NCI-H2107 (cell line): ENCODE data around the gene TPRA1.
"Not testable (repeated sequence)": the region's sequence is repeated elsewhere in the genome, so short reads cannot be mapped to it uniquely, and the experiment has no call there.

Source experiments
- DNase-seq: peaks from one replicate; lab custom pipeline; 2025; lab: John Stamatoyannopoulos, UW

Gene TPRA1

GRCh38 chr3:127616836-127617605 lies 26.5 kb upstream of the TPRA1 start:
- no peak for DNase-seq

GRCh38 chr3:127615631-127616305 lies 25.2 kb upstream of the TPRA1 start:
- no peak for DNase-seq

GRCh38 chr3:127614928-127615589 lies 24.5 kb upstream of the TPRA1 start:
- no peak for DNase-seq

GRCh38 chr3:127613406-127613805 lies 22.9 kb upstream of the TPRA1 start:
- DNase-seq: no peak

DNA sequence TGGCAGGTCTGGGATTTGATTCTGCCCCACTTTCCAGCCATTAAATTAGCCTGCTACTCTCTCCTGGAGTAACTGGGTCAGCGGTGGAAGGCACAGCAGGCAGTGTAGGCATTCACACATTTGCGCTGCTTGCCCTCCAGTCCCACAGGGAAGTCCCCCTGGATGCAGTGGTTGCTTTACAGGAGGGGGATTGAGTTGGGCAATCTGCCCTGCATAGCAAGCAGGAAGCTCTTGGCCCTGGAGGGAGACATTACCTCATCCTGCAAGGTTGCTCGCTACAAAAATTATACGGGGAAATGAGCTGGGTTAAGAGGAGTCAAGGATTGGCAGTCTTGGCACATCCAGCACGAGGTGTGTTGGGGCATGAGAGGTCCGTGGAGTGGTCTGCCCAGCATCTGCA lies 22.4 kb upstream of the TPRA1 start:
- no peak for DNase-seq

- no peak for DNase-seq
Measured at GRCh38 chr3:127611251-127611650, 20.7 kb upstream of the TPRA1 start.

DNA sequence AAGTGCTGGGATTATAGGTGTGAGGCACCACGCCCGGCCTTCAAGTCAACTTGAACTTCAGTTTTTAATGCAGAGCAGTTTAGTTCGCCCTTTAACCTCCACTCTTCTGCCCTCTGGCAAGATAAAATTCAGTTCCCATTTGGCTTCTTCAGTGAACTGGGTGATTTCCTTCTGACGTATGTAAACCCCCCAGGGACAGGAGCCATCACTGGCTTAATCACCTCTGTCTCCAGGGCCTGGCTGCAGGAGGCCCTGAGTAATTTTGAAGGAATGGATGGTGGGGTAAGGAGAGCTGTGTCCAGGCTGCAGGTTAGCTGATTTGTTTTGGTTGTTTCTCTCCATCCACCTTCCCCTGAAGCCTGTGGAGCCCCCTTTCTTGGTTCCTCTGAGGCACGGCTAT lies 19.6 kb upstream of the TPRA1 start:
- no peak for DNase-seq

- no peak for DNase-seq
Measured at GRCh38 chr3:127608362-127608718, 17.8 kb upstream of the TPRA1 start.

DNA sequence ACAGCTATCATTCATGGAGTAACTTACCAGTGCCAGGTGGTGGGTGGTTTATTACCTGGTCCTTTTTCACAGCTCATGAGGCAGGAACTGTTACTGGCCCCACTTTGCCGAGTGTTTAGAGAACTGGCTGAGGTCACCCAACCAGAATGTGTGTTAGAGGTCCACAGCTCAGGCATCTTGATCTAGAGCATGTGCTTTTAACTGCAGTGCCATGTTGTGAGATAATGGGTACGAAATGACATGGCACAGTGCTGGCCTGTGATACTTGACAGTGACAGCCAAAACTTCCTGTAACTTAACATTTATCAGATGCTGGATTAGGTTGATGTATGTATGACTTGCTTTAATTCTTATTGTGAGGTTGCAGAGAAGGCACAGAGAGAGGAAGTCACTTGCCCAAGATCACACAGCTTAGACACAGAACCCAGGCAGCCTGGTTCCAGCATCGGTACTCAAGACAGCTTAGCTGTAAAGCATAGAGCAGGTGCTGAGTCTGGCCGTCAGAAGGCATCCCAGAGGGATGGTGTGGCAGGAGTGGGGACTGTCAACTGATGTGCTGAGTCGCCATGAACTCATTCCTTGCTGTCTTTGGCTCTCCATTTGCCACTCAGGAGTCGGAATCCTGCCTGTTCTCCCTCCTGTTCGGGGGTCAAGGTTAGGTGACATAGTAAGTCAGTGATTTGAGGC lies 17.3 kb upstream of the TPRA1 start:
- no peak for DNase-seq

DNA sequence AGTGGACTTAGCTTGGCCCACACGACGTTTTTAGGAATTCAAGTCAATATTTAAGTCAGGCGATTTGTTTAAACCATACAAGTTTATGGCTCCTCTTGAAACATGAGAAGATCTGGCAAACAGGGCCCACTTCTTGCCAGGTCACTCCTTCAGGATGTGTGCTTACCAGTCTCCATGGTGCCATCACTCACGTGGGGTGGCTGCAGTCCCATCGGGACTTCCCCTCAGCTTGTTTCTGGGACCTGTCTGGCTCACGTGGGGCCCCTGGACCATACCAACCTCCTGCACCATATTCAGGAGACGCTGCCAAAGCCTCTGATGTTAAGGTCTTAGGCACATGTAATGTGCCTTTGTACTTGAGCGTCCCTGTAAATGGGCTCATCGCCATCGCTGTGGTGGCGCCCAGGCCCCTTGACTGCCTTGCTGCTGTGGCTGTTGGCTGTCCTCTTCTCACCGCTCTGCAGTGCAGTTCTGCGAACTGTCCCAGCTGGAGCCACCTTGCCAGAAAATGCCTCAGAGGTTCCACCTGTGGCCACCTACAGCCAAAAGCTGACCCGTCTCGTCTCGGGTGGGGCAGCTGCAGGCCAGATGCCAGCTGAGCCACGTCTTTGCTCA lies 16.6 kb upstream of the TPRA1 start:
- DNase-seq: no peak

DNA sequence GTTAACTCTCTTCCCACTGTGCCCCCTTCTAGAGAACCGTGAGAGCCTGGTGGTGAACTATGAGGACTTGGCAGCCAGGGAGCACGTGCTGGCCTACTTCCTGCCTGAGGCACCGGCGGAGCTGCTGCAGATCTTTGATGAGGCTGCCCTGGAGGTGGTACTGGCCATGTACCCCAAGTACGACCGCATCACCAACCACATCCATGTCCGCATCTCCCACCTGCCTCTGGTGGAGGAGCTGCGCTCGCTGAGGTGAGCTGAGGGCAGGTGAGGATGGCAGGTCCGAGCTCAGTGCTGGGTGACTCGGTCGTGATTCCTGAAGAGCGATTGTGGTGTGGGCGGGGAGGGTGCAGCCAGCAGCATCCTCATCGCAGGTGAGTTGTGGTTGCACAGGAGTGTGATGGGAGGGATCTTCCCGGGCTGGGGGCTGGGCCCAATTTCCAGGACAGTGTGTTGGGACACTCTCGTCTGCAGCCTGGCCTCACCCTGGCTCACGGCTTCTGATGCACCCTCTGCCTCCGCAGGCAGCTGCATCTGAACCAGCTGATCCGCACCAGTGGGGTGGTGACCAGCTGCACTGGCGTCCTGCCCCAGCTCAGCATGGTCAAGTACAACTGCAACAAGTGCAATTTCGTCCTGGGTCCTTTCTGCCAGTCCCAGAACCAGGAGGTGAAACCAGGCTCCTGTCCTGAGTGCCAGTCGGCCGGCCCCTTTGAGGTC lies 15.7 kb upstream of the TPRA1 start:
- DNase-seq: no peak

GRCh38 chr3:127605547-127605946 lies 15.0 kb upstream of the TPRA1 start:
- DNase-seq: not testable (repeated sequence)

DNA sequence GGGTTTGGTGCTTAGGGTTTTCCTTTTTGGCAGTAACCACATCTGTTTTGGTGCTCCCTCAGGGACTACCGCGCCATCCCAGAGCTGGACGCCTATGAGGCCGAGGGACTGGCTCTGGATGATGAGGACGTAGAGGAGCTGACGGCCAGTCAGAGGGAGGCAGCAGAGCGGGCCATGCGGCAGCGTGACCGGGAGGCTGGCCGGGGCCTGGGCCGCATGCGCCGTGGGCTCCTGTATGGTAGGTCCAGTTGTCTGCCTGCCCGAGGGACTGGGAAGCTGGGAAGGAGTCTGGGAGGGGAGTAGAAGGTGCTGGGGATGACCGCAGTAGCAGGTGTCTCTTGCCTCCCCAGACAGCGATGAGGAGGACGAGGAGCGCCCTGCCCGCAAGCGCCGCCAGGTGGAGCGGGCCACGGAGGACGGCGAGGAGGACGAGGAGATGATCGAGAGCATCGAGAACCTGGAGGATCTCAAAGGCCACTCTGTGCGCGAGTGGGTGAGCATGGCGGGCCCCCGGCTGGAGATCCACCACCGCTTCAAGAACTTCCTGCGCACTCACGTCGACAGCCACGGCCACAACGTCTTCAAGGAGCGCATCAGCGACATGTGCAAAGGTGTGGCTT lies 14.1 kb upstream of the TPRA1 start:
- no peak for DNase-seq

DNA sequence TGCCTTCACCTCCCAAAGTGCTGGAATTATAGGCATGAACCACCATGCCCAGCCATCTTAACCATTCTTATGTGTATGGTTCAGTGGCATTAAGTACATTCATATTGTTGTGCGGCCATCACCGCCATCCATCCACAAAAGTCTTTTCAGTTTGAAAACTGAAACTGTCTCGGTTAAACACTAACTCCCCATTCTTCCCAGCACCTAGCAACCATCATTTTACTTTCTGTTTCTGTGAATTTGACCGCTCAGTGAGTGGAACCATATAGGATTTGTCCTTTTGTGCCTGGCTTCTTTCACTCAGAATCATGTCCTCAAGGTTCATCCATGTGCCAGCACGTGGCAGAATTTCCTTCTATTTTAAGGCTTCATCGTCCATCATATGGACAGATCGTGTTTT lies 13.5 kb upstream of the TPRA1 start:
- DNase-seq: no peak

DNA sequence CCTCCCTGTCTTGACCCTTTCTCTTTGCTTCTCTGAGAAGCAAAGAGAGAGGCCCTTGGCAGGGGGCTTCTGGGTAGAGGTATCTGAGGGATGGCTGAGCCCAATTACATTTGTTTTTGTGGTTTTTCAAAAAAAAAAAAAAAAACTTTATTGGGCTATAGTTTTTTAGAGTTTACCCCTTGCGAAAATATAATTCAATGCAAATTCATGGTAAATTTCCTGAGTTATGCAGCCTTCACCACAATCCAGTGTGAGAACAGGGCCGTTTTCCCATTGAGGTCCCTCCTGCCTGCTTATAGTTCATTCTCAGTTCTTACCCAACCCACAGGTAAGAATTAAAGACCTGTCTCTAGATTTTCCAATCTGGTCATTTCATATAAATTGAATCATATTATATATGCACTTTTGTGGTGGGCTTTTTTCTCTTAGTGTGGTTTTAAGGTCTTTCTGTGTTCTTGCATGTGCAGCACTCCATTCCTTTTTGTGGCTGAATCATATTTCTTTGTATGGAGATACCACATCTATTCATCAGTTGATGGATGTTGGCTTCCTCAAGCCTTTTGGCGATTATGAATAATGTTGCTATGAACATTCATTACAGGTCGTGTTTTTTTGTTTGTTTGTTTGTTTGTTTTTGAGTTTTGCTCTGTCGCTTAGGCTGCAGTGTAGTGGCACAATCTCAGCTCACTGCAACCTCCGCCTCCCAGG lies 10.4 kb upstream of the TPRA1 start:
- DNase-seq: no peak

GRCh38 chr3:127598841-127599570 lies 8.5 kb upstream of the TPRA1 start:
- DNase-seq: no peak

GRCh38 chr3:127597020-127597771 lies 6.7 kb upstream of the TPRA1 start:
- DNase-seq: no peak

- no peak for DNase-seq
Measured at GRCh38 chr3:127595303-127595702, 4.8 kb upstream of the TPRA1 start.

DNA sequence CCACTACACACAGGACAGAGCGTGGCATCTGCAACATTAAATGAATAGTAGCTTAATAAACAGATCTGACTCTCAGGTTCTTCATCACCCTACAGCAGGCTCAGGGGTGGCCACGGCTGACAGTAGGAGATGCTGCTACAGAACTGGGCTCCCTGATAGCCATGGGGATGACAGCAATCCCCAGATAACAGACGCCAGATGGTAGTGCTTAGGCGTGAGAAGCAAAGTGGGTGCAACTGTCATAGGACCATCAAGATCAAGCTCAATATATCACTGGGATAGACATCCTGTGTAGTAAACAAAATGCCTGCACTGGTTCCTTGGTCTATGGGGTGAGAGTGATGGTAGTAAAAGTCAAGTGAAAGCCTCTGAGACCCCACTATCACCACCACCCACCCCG lies 2.6 kb upstream of the TPRA1 start:
- no peak for DNase-seq
